Endometrial microvascular endothelial cells (primary cell): ENCODE results near the gene LMO3. TPM values are rescaled to one million over a fixed set of nuclear protein-coding genes. Genes with fewer than 3 reads are reported as not detected.

Experiments
- in situ Hi-C: cut with HindIII; loops from 2 replicates; pipeline ENCODE4 v1.10.0; 2017; ENCODE audit warnings: low sequenced_read_pairs, low pct_unique_long_range_greater_than_20kb; ENCODE audit errors: inconsistent ontology term
- total RNA-seq: library from RNA; depleted of rRNA; stranded (reverse); fragments of >200 nt; gene quantifications from one replicate; pipeline ENCODE4 v1.2.3, GENCODE V29; 2015; ENCODE audit errors: inconsistent ontology term

Gene LMO3
- total RNA-seq, 1 donor from 2014 or later, result not detected

DNA sequence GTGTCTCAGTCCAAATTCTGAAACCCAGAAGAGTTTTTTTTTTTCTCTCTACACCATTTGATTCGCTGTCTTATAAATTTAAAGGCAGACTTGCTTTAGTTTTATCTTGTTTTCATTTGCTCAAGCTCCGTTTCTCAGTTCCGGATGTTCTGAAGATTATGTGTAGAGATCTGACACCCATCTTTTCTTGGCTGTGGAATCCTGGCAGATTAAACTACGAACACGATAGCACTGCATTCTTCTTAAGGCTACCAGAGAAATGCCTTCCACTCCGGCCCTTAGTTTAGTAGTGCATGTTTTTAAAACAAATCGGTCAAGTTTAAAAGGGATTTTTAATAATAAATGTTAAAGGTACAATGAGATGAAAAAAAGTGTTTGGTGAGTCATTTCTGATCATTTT lies 106.4 kb downstream of the LMO3 start:
- in situ Hi-C loops, result no loop called here
